ENCODE results near the gene TULP4. TPM values are rescaled to one million over a fixed set of nuclear protein-coding genes. Genes with fewer than 3 reads are reported as not detected.

TULP4 gene
- total RNA-seq, 4 donors from 2014 or later, result 76.7 to 118 (median 95.7) TPM

DNA sequence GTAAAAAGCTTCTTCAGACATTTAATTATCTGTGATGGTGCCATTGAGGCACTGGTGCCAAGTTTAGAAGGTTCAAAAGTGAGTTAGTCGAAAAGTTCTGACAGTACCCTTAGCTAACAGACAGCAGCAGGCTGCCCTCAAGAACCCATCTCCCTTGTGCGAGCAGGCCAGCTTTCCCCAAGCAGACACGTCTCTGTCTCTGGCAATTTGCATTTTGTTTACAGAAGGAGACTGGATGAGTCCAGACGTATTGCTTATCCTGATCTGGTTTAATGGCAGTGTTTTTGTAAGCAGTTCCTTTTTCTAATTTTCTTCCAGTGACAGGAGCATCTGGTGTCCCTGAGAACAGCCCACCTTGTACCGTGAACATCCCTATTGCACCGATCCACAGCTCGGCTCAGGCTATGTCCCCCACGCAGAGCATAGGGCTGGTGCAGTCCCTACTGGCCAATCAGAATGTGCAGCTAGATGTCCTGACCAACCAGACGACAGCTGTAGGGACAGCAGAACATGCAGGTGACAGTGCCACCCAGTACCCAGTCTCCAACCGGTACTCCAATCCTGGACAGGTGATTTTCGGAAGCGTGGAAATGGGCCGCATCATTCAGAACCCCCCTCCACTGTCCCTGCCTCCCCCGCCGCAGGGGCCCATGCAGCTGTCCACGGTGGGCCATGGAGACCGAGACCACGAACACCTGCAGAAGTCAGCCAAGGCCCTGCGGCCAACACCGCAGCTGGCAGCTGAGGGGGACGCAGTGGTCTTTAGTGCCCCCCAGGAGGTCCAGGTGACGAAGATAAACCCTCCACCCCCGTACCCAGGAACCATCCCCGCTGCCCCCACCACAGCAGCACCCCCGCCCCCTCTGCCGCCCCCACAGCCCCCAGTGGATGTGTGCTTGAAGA is 189.3 kb downstream of the TULP4 start:
- DNase-seq (ENCODE audit: low spot score) (no peak), ATAC-seq (ENCODE audit: low FRiP score) (no peak)
- no peak for TF ChIP-seq CTCF (IDR thresholded peaks at IDR 0.05)

DNA sequence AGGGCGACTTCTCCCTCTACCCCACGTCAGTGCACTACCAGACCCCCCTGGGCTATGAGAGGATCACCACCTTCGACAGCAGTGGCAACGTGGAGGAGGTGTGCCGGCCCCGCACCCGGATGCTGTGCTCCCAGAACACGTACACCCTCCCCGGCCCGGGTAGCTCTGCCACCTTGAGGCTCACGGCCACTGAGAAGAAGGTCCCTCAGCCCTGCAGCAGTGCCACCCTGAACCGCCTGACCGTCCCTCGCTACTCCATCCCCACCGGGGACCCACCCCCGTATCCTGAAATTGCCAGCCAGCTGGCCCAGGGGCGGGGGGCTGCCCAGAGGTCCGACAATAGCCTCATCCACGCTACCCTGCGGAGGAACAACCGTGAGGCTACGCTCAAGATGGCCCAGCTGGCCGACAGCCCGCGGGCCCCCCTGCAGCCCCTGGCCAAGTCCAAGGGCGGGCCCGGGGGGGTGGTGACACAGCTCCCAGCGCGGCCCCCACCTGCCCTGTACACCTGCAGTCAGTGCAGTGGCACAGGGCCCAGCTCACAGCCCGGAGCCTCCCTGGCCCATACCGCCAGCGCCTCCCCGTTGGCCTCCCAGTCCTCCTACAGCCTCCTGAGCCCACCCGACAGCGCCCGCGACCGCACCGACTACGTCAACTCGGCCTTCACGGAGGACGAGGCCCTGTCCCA is 190.1 kb downstream of the TULP4 start:
- DNase-seq (ENCODE audit: low spot score) (no peak), ATAC-seq (ENCODE audit: low FRiP score) (no peak)
- TF ChIP-seq CTCF (IDR thresholded peaks at IDR 0.05), result no peak

- DNase-seq (ENCODE audit: low spot score) (no peak), ATAC-seq (ENCODE audit: low FRiP score) (no peak)
- TF ChIP-seq CTCF (IDR thresholded peaks at IDR 0.05), result no peak
Measured at GRCh38 chr6:158503222-158503621, 191.0 kb downstream of the TULP4 start.

- no peak for TF ChIP-seq CTCF (IDR thresholded peaks at IDR 0.05)
- no peak for ATAC-seq (ENCODE audit: low FRiP score)
- DNase-seq (ENCODE audit: low spot score), result no peak
Measured at GRCh38 chr6:158503846-158504245, 191.6 kb downstream of the TULP4 start.

- no peak for ATAC-seq (ENCODE audit: low FRiP score)
- no peak for DNase-seq (ENCODE audit: low spot score)
- no peak for TF ChIP-seq CTCF (IDR thresholded peaks at IDR 0.05)
Measured at GRCh38 chr6:158505194-158505593, 192.9 kb downstream of the TULP4 start.

DNA sequence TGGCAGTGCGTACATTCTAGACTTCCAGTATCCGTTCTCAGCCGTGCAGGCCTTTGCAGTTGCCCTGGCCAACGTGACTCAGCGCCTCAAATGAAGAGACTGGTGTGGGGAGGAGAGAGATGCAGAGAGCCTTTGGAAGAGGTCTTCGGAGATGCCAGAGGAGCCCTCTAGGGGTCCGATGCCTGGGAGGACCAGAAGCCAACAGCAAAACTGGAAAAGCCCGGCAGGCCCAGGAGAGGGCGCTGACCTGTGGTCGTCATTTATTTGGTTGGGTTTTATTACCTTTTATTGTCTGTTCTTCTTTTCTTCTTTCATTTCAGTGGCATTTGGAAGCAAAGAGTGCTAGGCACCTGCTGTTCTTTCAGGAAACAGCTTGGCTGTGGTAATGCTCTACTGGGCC is 194.3 kb downstream of the TULP4 start:
- no peak for DNase-seq (ENCODE audit: low spot score)
- ATAC-seq (ENCODE audit: low FRiP score), result no peak
- no peak for TF ChIP-seq CTCF (IDR thresholded peaks at IDR 0.05)

Data from omental fat pad (tissue), 4 donors.